GM18520 (cell line): ENCODE data around the gene IST1.
A peak's percentile ranks its signal among the peaks of the same experiment; 100 is the strongest.

Source experiments
- ATAC-seq: cut with Tn5 transposase; IDR thresholded peaks from one replicate; pipeline ENCODE4 v1.9.1; 2021; ENCODE audit not compliant: unreplicated experiment

IST1 gene

GRCh38 chr16:71961066-71962039, 66.0 kb downstream of the IST1 start:
- peak; percentile 83 for ATAC-seq

- no peak for ATAC-seq
Measured at GRCh38 chr16:71963125-71963875, 68.0 kb downstream of the IST1 start.

- no peak for ATAC-seq
Measured at GRCh38 chr16:71965223-71965622, 69.9 kb downstream of the IST1 start.

GRCh38 chr16:71966932-71967331, 71.6 kb downstream of the IST1 start:
- ATAC-seq = no peak

- no peak for ATAC-seq
Measured at GRCh38 chr16:71969353-71969752, 74.0 kb downstream of the IST1 start.

GRCh38 chr16:71971571-71971970, 76.2 kb downstream of the IST1 start:
- no peak for ATAC-seq

- no peak for ATAC-seq
Measured at GRCh38 chr16:71972356-71972755, 77.0 kb downstream of the IST1 start.

GRCh38 chr16:71973001-71973400, 77.7 kb downstream of the IST1 start:
- no peak for ATAC-seq

- ATAC-seq = no peak
Measured at GRCh38 chr16:71974068-71974818, 78.9 kb downstream of the IST1 start.
